Fibroblast of mammary gland (primary cell): Measurements from ENCODE around the gene IP6K1.
"Not testable (repeated sequence)": the region's sequence is repeated elsewhere in the genome, so short reads cannot be mapped to it uniquely, and the experiment has no call there.

Experiments used
- DNase-seq: peaks from one replicate; pipeline ENCODE4 v3.0.0-alpha.2; 2010; ENCODE audit warnings: low read depth
- H3K4me3 ChIP-seq: 2 replicates; pipeline ENCODE4 v1.5.1; 2011; ENCODE audit warnings: low read depth, mild to moderate bottlenecking, low read length, moderate library complexity; ENCODE audit not compliant: control insufficient read depth
- TF ChIP-seq, protein P1 (sequence below): conservative IDR thresholded peaks from 2 replicates; pipeline ENCODE4 v1.5.1; 2011; ENCODE audit warnings: low read depth, low read length, inconsistent platforms; ENCODE audit not compliant: control insufficient read depth, insufficient read depth

The IP6K1 gene

DNA sequence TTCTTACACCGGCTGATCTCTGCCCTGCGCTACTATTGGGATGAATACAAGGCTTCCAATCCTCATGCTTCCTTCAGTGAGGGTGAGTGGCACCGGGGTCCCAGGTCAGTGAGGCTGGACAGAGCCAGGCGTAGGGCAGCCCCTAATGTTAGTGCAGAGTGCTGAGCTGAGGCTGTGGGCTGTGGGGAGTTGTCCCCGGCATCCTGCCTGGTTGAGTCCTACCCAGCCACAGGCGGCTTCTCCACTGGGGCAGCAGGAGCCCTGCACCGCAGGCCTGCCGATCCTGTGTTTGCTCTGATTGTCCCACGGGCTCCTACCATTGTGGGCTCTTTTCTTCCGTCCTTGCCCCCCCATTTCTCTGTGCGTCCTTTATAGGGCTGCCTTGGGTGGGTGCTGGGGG lies 83.7 kb downstream of the IP6K1 start:
- no peak for DNase-seq
- TF ChIP-seq, protein P1, sequence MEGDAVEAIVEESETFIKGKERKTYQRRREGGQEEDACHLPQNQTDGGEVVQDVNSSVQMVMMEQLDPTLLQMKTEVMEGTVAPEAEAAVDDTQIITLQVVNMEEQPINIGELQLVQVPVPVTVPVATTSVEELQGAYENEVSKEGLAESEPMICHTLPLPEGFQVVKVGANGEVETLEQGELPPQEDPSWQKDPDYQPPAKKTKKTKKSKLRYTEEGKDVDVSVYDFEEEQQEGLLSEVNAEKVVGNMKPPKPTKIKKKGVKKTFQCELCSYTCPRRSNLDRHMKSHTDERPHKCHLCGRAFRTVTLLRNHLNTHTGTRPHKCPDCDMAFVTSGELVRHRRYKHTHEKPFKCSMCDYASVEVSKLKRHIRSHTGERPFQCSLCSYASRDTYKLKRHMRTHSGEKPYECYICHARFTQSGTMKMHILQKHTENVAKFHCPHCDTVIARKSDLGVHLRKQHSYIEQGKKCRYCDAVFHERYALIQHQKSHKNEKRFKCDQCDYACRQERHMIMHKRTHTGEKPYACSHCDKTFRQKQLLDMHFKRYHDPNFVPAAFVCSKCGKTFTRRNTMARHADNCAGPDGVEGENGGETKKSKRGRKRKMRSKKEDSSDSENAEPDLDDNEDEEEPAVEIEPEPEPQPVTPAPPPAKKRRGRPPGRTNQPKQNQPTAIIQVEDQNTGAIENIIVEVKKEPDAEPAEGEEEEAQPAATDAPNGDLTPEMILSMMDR, result no peak
- no peak overlapping the region for H3K4me3 ChIP-seq

DNA sequence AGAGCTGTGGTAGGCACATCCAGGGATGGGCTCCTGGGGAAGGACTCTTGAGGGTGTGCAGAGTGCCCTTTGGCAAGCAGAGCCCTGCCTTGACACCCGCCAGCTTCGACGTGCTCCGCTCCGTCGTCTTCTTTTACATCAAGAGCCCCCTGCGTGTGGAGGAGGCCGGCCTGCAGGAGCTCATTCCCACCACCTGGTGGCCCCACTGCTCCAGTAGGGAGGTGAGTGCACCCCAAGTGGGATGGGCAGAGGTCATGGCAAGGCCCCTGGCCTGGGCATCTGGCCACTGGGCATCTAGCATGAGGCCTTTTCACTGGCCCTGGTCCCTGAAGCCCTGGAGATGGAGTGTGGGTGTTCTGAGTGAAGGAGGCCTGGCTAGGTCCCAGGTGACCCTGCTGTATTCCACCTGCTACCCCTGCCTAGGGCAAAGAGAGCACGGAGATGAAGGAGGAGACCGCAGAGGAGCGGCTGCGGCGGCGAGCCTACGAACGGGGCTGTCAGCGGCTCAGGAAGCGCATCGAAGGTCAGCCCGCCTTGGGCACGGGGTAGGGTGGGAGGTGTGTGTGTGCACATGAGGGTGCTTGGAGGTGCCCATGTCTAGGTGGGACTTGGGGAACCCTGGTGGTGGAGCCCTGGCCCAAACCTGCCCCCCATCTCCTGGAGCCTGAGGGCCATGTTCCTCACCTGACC lies 84.8 kb downstream of the IP6K1 start:
- H3K4me3 ChIP-seq, result no peak overlapping the region
- no peak for DNase-seq
- TF ChIP-seq, protein P1, result peak; percentile 46

DNA sequence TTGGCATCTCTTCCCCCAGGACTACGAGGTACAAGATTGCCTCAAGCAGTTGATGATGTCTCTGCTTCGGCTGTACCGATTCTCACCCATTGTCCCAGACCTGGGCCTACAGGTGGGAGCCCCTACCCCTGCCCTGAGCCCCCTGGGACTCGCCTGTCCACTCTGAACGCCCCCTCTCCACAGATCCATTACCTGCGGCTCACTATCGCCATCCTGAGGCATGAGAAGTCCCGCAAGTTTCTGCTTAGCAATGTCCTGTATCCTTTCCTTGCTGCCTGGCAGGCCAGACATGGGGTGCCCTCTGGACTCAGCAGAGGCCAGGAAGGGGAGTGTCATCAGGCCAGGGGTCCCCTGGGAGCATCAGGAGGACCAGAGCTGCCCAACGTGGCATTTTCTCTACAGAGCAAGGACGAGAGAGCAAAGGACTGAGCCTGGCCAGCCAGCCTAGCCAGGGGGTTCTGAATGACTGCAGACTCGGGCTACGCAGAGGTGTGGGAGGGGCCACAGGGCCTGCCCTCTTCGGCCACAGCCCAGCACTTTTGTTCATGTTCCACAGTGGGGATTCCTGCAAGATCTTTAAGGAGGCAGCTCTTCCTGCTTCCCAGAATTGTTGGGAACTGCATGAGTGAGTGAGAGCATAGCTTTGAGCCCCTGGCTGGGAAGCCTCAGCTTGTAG lies 85.8 kb downstream of the IP6K1 start:
- H3K4me3 ChIP-seq, result no peak overlapping the region
- TF ChIP-seq, protein P1, result no peak
- DNase-seq, result no peak

DNA sequence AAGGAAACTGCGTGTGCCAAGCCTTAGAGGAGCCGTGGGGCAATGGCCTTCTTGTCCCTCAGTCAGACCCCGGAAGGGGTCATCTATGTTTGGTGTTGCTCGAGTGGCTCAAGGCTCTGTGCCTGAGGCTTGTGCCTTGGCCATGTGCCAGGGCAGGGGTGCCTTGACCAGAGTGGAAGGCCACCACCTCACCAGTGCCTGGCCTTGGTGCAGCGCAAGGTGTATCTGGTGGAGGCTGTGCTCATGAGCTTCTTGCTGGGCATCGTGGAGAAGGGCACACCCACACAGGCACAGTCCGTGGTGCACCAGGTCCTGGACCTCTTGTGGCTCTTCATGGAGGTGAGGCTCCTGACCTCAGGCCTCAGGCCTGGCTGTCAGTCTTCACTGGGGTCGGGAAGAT lies 86.3 kb downstream of the IP6K1 start:
- TF ChIP-seq, protein P1, result no peak
- no peak overlapping the region for H3K4me3 ChIP-seq
- DNase-seq, result no peak

DNA sequence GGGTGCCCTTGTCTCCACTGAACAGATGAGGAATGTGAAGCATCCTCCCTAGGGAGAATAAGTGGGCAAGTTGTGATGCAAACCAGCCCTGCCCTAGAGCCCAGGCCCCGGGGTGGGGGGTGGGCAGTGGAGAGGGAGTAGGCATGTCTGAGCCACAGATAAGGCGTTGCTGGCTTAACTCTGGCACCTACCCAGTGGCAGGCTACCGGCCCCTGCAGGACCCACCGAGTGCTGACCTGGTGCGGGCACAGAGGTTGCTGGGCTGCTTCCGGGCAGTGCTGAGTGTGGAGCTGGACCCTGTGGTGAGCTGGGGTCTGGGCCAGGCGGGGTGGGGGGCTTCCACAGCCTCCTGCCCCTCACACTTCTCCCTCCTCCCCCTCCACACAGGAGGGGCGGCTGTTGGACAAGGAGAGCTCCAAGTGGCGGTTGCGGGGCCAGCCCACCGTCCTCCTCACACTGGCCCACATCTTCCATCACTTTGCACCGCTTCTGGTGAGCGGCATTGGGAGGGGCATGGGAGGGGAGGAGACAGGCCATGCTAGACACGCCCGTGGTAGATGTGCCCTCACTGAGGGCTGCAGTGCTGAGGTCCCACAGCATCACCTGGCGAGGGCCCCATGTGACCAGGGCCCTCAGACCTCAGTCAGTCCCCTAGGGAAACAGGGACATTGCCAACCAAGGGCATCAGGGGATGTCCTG lies 86.9 kb downstream of the IP6K1 start:
- TF ChIP-seq, protein P1, result no peak
- DNase-seq, result no peak
- H3K4me3 ChIP-seq, result no peak overlapping the region

DNA sequence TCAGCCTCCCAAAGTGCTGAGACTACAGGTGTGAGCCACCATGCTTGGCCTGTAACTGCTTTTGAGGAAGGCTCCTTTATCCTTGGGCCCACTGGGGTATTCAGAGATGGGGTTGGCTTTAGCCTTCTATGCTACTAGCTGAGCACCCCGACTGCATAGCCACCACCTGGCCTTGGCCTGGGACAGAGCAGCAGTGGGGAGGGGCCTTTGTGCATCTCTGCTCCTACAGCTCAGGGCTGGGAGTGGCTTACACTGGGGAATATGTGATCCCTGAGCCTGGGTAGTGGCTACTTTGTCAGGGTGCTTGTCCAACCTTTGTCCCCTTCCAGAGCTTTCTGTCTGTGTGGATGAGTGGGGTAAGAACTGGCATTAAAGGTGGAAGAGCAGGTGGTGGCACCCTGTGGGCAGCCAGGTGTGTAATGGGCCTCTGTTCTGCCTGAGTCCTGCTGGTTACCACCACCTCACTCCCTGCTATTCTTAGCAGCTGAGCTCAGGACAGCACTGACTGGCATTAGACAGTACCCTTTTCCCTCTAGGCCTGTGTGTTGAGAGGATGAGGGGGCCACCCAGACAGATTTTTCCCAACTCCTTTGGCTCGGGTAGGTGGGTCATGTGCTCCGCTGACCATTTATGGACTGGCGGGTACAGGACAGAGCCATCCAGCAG lies 90.9 kb downstream of the IP6K1 start:
- not testable (repeated sequence) for DNase-seq, H3K4me3 ChIP-seq

DNA sequence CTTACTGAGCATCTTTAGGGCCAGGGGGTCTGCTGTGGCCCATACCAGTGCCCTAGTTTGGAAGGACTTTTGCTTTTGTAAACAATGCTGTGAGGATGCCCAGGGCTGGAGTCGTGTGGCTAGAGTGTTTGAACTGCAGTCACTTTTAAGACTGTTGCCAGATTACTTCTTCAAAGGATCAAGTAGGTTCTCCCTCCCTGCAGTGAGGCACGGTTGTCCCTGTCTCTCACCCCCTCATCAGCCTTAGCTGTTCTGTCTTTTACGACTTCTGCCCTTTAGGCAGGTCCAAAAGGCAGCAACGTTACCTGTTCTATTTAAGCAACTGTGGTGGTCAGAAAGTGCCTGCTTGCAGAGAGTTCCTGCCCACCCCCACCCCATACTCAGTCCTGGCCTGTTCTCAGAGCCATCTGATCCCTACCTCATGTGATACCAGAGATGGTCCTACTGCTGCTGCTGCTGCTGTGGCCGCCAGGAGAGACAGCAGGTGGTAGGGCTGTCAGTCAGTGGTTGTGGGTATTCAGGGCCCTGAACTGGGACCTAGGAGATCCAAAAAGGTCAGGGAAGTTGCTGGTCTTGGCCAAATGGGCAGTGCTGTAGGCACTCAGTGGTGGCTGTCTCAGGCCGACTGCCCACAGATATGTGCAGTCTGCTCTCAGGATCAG lies 91.8 kb downstream of the IP6K1 start:
- H3K4me3 ChIP-seq, DNase-seq: not testable (repeated sequence)

DNA sequence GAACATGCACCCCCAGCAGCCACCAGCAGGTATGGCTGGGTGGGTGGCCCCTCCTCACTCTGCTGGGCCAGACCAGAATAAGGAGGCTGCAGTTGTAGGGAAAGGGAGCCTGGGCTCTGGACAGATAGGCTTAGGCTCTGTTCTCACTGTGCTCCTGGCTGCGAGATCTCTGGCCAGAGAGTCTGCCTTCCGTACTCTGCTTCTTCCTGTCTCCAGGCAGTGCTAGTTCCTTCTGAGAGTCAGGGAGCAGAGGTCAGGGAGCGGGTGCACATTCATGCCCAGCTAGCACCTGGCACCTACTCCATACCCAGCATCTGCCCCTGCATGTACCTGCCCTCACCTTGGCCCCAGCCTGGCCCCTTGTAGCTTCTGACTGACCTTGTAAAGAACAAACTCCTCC lies 94.9 kb downstream of the IP6K1 start:
- not testable (repeated sequence) for H3K4me3 ChIP-seq, DNase-seq

DNA sequence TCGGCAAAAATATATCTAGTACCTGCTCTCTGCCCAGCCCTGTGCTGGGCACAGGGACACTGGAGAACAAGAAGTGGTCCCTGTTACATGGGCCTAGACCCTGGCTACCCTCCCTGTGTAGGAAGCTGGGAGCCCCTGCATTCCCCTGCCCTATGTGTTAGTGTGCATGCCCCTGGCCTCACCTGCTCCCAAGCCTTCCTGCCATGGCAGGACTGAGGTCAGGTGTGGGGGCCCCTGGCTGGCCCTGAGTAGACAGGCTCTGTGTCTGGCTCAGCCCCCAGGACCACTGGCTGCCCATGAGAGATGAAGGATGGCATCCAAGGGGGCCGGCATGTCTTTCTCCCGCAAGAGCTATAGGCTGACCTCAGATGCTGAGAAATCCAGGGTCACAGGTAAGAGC lies 95.5 kb downstream of the IP6K1 start:
- not testable (repeated sequence) for DNase-seq, H3K4me3 ChIP-seq

DNA sequence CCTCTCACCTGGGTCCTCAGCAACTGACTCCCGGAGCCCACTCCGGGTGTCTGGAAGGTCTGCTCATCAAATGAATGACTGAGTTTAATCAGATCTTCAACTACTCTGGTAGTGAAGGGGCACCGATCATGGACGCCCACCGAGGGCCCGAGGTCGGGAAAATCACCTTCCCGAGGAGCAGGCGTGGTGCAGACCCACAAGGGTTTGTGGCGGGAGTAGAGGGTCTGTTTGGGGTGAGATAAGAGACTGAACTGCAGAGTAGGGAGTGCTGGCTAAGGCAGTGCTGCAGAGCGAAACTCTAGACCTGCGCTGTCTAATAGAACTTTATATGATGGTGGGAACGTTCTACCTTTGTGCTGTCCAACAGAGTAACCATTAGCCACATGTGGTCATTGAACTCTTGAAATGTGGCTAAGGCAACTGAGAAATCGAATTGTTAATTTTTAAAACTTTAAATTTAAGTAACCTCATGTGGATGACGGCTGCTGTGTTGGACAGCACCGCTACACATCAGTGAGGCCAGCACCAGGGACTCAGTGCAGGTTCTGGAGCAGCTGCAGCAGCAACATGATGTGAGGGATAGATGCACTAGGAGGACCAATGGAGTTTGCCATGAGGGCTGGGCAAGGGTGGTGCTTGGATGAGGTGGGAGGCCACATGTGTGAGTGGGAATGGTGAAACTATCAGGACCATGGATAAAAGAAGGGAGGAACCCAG lies 96.3 kb downstream of the IP6K1 start:
- not testable (repeated sequence) for DNase-seq
- peak overlapping the region; percentile 90 for H3K4me3 ChIP-seq
